HG02943 (cell line): ENCODE data around the gene ZMIZ1.

Experiments
- ATAC-seq: cut with Tn5 transposase; IDR thresholded peaks from one replicate; pipeline ENCODE4 v1.9.1; 2021; ENCODE audit warnings: mild to moderate bottlenecking, low read depth, moderate library complexity; ENCODE audit not compliant: unreplicated experiment

ZMIZ1 gene

GRCh38 chr10:79162022-79162421 lies 93.3 kb downstream of the ZMIZ1 start:
- no peak for ATAC-seq

- no peak for ATAC-seq
These were observed 94.3 kb downstream of the ZMIZ1 start for GRCh38 chr10:79162861-79163665.

- no peak for ATAC-seq
These were observed 94.9 kb downstream of the ZMIZ1 start for GRCh38 chr10:79163666-79163975.

GRCh38 chr10:79164075-79164474 lies 95.3 kb downstream of the ZMIZ1 start:
- ATAC-seq, result no peak

- no peak for ATAC-seq
These were observed 96.5 kb downstream of the ZMIZ1 start for GRCh38 chr10:79165070-79165778.

- no peak for ATAC-seq
These were observed 97.6 kb downstream of the ZMIZ1 start for GRCh38 chr10:79166312-79166721.

- no peak for ATAC-seq
These were observed 98.0 kb downstream of the ZMIZ1 start for GRCh38 chr10:79166741-79167140.

GRCh38 chr10:79167537-79167936 lies 98.8 kb downstream of the ZMIZ1 start:
- no peak for ATAC-seq

- no peak for ATAC-seq
These were observed 99.4 kb downstream of the ZMIZ1 start for GRCh38 chr10:79168210-79168609.

GRCh38 chr10:79170226-79170752 lies 101.5 kb downstream of the ZMIZ1 start:
- no peak for ATAC-seq

GRCh38 chr10:79170993-79171392 lies 102.2 kb downstream of the ZMIZ1 start:
- ATAC-seq, result no peak

- no peak for ATAC-seq
These were observed 102.7 kb downstream of the ZMIZ1 start for GRCh38 chr10:79171504-79171903.

- ATAC-seq, result no peak
These were observed 104.1 kb downstream of the ZMIZ1 start for GRCh38 chr10:79172881-79173280.

GRCh38 chr10:79173582-79174262 lies 105.0 kb downstream of the ZMIZ1 start:
- ATAC-seq, result no peak

GRCh38 chr10:79176052-79176501 lies 107.3 kb downstream of the ZMIZ1 start:
- no peak for ATAC-seq

GRCh38 chr10:79176949-79177602 lies 108.3 kb downstream of the ZMIZ1 start:
- ATAC-seq, result no peak

GRCh38 chr10:79178070-79178576 lies 109.4 kb downstream of the ZMIZ1 start:
- ATAC-seq, result no peak

- no peak for ATAC-seq
These were observed 109.9 kb downstream of the ZMIZ1 start for GRCh38 chr10:79178614-79179163.

- no peak for ATAC-seq
These were observed 110.6 kb downstream of the ZMIZ1 start for GRCh38 chr10:79179164-79179956.
